ENCODE measurements around the gene UGT1A7.
A peak's percentile ranks its signal among the peaks of the same experiment; 100 is the strongest.

The UGT1A7 gene

DNA sequence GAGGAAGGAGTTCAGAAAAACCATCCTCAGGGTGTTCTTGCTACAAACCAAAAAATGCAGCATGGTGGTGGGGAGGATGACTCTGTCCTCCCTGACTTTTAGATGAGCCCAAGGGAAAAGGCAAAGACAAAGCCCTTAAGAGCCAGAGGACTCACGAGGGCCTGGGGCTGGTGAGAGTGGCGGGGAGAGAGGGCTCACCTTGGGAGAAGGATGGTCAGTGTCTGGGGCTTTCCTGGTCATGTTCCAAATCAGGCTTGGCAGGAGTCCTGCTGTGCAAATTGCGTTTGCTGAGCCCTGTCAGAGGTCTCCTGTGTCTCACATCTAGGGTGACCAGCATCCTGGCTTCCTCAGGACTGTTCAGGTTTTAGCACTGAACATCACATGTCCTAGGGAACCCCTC, 83.1 kb downstream of the UGT1A7 start:
- DNase-seq: no peak

DNA sequence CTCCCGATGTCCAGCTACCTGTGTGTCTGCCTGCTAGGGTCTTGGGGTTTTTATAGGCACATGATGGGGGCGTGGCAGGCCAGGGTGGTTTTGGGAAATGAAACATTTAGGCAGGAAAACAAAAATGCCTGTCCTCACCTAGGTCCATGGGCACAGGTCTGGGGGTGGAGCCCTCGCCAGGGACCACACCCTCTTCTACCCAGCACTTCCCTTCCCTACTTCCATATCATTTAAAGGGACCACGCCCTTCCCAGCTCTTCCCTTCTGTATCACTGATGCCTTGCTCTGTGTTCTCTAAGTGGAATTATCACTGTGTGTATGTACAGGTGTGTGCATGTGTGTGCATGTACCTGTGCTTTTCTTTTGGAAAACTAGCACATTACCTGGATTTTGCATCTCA, 84.7 kb downstream of the UGT1A7 start:
- no peak for DNase-seq

DNA sequence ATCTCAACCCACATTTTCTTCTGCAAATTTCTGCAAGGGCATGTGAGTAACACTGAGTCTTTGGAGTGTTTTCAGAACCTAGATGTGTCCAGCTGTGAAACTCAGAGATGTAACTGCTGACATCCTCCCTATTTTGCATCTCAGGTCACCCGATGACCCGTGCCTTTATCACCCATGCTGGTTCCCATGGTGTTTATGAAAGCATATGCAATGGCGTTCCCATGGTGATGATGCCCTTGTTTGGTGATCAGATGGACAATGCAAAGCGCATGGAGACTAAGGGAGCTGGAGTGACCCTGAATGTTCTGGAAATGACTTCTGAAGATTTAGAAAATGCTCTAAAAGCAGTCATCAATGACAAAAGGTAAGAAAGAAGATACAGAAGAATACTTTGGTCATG, 86.4 kb downstream of the UGT1A7 start:
- DNase-seq: no peak

DNA sequence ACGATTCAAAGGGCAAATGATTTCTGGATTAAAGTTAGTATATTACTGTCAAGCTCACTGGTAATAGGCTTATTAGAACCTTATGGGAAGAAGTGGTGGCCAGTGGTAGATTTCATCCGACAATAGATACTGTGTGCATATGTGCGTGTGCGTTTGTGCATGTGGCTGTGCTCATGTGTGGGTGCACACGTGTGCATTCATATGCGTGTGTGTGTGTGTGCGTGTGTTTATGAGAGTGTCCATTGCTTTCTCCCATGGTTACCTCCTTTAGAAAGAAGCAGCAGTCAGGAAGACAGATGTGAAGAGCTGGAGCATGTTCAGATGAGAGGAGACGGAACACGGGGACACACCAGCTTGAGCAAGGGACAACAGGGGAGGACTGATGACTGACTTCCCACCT, 87.6 kb downstream of the UGT1A7 start:
- DNase-seq: no peak

DNA sequence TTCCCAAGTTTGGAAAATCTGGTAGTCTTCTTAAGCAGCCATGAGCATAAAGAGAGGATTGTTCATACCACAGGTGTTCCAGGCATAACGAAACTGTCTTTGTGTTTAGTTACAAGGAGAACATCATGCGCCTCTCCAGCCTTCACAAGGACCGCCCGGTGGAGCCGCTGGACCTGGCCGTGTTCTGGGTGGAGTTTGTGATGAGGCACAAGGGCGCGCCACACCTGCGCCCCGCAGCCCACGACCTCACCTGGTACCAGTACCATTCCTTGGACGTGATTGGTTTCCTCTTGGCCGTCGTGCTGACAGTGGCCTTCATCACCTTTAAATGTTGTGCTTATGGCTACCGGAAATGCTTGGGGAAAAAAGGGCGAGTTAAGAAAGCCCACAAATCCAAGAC, 90.5 kb downstream of the UGT1A7 start:
- DNase-seq: no peak

DNA sequence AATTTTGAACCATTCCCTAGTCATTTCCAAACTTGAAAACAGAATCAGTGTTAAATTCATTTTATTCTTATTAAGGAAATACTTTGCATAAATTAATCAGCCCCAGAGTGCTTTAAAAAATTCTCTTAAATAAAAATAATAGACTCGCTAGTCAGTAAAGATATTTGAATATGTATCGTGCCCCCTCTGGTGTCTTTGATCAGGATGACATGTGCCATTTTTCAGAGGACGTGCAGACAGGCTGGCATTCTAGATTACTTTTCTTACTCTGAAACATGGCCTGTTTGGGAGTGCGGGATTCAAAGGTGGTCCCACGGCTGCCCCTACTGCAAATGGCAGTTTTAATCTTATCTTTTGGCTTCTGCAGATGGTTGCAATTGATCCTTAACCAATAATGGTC, 90.9 kb downstream of the UGT1A7 start:
- DNase-seq: no peak

DNA sequence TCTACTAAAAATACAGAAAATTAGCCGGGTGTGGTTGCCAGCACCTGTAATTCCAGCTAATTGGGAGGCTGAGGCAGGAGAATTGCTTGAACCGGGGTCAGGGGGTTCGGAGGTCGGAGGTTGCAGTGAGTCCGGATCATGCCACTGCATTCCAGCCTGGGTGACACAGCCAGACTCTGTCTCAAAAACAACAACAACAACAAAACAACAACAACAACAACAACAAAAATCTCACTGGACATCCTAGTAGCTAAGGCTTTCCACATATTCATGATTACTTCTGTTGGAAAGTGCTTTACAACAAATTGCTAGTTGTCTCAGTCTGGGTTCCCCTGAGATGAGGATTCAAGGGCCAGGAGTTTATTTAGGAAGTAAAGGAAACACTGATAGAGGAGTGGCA, 92.2 kb downstream of the UGT1A7 start:
- no peak for DNase-seq

DNA sequence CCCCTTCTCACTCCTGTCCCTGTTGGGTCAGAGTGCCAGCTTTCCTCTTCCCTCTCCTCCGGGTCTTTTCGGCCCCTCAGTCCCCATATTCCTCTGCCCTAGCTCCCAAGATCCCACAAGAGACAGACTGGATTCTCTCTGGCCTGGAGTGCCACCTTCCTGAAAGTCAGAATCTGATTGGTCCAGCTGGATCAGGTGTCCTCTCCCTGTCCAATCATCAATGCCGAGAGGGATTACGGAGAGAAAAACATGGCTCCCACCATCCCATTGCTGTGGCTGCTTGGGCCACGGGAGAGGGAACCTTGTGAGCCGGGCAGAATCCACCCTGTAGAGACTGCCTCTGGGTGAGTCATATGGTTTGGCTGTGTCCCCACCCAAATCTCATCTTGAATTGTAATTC, 93.7 kb downstream of the UGT1A7 start:
- DNase-seq: no peak

DNA sequence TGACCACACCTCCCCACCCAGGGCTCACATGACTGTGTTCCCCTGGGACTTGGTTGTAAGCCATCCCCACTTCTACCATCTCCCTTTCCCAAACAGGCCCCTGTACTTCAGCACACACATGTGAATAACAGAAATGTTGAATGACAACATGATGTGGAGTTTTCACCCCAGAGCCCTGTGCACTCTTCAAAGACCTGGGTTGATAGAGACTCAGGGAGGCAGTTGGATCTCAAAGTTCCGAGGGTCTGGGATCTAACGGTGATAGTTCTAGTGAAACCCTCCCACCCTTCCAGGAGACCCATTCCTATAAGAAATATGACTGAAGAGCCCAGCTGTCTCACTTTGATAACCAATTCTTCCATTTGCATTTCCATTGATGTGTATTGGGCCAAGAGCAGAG, 96.3 kb downstream of the UGT1A7 start, which contains the start of gene MROH2A:
Gene MROH2A, plus strand, starts transcription at position 301 of the 400 bp plus-strand sequence. CDS start 1,029 bp downstream, outside the sequence.
- DNase-seq: no peak

DNA sequence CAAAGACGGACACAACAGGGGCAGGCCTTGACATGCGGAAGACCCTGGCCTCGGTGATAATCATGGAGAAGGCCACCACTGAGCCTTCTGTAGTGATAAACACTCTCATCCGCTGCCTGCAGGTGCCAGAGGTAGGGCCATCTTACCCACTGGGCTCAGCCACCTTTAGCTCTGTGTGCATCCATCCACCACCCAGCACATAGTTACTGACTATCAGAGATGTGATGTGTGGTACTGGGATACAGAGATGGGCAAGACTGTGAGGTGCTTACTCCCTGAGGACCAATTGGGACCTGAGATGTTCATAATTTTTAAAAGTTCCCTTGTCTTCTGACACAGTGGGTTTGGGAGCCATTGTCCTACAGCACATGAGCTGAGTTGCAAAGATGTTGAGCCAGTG, 98.0 kb downstream of the UGT1A7 start:
- no peak for DNase-seq

DNA sequence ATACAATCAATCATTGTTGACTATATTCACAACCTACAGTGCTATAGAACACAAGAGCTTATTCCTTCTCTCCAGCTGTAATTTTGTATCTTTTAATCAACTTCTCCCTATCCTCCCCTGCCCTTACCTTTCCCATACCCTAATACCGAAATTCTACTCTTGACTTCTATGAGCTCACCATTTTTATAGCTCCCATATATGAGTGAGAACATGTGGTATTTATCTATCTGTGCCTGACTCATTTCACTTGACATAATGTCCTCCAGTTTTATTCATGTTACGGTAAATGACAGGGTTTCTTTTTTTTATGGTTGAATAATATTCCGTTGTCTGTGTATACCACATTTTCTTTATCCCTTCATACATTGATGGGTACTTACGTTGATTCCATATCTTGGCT, 99.1 kb downstream of the UGT1A7 start:
- no peak for DNase-seq

DNA sequence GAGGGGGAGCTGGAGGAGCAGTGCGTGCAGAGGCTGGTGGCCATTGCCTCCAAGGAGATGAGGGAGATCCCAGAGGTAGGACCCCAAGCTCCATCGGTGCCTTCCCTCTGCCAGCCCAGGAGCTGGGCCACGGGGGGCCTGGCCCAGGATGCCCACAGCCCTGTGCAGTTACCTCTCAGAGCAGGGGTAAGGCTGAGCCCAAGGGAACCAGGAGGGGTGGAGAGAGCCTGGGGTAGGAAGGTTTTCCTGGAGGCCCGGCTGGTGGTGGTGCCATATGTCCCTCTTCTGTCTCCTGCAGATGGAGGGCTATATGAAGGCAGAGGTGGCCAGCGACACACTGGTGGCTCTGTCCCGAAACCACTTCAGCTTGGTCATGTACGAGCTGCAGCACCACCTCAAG, 107.9 kb downstream of the UGT1A7 start:
- no peak for DNase-seq

DNA sequence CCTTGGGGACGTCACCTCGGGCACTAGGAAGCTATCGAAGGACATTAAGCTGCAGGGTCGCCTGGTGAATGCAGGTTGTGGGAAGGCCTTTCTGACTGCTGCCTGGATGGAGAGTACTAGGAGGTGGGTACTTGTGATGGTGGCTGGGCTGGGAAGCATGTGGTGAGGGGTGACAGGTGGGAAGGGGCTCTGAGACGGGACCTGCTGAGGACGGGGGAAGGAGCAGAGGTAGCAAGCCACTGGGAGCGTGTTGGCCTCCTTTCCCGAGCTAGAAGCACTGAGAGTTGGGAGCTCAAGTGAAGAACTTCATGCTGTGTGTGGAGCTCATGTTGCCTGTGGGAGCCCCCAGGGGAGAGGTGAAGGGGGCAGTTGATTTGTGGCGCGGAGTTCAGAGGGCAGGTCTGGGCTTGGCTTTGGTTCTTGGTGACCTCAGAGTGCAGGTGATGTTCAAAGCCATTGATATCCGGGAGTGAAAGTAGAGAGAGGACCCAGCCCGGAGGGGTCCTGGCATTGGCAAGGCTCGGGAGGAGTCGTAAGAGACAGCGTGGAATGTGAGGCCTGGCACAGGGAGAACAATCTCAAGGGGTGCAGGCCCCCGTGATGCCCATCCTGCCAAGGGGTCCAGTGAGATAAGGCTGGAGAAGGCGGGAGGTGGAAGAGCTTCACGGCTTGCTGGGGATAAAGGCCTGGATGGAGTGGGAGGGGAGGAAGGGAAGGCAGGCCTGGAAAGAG, 109.6 kb downstream of the UGT1A7 start:
- DNase-seq: no peak

DNA sequence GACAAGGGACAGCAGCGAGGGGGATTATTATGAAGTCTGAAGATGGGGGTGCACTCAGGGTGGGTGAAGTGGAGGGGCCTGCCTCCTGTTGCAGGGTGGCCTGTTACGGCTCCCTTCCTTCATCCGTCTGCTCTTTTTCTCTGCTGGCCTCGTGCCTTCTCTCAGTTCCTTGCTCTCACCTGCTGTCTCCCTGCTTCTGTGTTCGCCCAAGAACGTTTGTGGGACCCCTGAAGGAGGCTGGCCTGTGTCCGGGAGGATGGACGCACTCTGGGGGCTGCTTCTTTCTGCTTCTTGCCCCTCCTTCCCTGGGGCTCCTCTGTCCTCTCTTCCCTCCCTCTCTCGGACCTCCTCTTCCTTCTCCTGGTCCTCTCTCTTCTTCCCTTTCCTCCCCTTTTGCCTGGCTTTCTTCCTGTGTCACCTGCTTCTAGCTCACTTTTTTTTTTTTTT, 110.2 kb downstream of the UGT1A7 start:
- DNase-seq: no peak

DNA sequence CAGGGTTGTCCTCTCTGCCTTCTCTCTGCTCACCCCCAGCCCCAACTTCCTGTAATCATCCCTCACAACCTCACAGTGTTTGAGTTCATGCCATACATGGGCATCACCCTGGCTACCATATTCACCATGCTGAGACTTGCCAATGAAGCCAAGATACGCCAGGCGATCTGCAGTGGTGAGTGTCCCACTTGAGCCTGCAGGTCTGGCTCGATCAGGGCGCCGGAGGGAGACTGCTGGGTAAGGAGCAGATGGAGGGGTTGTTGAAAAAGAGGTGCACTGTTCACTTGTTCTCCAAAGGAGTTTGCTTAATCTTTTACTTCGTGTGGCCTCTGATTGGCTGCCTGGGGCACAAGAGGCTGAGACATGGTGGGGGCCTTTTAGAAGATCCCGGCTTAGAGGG, 111.0 kb downstream of the UGT1A7 start:
- DNase-seq: no peak

DNA sequence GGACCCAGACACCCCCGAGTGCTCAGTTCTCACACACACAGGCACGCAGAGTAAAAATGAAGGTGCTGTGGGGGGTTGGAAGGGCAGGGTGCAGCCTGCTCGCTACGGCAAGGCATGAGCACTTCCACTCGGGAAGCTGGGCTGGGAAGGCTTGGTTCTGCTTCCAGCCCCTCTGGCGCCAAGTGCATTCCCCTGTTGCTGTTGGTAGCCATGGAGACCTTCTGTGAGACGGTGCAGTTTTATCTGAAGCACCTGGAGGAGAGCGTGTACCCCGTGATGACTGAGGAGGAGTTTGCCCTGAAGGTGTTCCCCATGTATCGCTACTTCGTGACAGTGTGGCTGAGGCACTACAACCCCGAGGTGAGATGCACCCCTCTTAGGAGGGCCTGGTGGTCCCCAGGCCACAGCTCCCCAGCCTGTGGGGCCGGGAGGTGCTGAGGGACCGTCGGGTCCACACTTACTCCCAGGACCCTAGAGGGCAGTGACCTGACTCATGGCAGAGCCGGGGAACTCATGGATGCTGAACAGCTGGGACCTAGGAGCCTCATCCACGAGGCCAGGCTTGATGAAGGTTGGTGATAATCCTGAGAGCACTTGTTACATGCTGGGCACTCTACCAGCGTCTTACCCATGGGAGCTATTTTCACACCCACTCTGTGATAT, 111.9 kb downstream of the UGT1A7 start:
- DNase-seq: no peak

DNA sequence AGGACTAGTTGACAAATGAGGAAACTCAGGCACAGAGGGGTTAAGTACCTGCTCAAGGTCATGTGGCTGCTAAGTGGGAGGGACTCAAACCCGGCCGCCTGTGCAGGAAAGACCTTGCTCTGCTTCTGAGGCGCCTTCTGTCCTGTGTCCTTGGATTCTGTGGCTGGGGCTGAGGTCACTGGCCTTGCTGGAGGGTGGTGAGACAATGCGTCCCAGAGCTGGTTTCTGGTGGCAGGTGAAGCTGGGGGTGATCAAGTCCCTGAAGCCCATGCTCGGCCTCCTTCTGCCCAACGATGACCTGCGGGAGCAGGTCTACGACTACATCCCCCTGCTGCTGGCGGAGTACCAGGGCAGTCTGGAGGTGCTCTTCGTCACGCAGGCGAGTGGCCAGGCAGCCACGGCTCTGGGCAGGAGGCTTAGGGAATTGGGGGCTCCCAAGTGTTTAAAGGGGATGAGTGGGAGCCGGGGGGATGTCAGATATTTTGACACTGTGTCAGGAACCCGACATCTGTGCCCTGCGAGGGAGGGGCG, 112.5 kb downstream of the UGT1A7 start:
- DNase-seq: no peak

DNA sequence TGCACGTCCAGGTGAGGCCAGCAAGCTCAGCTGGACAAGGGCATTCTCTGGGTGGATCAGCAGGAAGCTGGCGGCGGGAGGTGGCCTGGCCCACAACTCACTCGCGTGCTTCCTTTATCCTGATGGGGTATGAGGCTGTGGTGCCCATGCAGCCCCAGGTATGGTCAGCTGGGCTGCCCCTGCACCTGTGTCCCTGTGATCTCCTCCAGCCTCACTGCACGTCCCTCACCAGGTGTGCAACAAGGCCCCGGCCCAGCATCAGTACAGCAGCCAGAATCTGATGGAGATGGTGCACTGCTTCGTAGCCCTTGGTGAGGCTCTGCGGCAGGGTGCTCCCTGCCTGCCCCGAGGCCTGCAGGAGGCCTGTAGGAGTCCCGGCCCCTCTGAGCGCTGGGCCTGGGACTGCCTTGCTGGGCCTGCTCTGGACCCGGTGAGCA, 114.1 kb downstream of the UGT1A7 start:
- DNase-seq: no peak

DNA sequence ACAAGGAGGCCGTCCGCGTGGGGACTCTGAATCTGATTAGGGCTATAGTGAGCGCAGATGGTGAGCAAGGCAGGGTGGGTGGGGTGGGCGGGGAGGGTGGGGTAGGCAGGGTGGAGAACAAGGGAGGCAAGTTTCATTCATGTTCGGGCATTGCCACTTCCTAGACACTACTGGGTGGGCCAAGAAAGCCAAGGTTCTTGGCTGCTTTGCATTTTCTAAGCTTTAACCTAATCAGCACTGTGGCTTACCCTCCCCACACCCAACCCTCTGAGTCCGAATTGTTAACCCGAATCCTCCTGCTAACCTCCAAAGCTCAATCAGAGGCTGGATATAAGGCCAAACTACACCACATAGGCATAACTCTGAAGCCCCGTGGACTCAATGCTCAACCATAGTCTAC, 114.6 kb downstream of the UGT1A7 start:
- no peak for DNase-seq

DNA sequence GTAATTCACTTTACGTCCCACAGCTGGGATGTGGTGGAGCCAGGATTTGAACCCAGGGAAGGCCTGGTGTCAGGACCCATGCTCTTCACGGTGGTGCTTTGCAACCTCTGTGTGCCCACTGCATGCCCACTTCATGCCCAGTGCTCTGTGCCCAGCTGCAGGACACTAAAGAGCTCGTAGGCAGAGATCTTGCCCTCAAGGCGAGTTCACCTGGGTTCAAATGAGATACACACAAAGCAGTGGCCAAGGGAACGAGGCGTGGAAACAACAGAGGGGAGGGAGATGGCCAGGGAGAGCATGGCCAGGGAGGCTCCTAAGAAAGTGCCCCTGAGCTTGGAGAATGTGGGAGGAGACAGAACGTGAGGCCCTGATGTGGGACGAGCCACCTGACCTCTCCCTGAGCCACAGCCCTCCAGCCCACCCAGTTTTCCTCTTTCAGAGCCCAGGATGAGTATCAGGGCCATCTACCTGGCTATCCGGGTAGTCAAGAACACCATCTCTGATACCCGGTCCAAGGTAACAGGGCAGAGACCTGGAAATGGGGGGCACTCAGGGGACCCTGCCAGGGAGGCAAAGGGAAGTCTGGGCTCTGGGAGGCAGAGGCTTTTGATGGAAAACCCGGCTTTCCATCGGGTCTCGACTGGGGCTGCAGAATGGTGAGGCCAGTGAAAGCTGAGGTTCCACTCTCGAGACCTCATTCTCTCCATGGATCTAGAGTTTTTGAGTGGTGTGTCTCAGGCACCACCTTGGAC, 116.8 kb downstream of the UGT1A7 start:
- DNase-seq: no peak

DNA sequence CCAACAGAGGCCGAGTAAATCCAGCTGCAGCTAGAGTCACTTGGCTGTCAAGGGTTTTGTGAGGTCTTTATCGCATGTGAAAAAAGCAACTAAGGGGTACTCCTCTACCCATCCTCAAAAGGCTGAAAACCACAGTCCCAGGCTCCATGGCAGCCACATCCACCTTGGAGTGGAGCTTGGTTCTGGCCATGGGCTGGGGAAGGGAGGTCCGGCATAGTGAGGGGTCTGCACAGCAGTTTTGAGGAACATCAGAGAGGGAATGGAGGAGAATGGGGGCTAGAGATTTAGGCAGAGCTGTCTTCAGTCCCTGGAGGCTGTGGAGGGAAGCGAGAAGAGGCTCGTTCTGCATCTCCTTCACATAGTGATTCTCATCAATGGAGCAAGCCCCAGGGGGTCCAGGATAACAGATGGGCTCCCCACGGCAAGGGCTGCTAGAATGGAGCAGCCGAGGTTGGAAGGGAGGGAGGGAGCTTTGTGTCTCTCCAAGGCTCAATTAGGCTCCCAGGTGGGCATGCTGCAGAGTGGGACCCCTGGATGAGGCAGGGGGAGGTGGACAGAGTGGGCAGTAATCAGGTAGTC, 117.5 kb downstream of the UGT1A7 start:
- peak; percentile 15 for DNase-seq

DNA sequence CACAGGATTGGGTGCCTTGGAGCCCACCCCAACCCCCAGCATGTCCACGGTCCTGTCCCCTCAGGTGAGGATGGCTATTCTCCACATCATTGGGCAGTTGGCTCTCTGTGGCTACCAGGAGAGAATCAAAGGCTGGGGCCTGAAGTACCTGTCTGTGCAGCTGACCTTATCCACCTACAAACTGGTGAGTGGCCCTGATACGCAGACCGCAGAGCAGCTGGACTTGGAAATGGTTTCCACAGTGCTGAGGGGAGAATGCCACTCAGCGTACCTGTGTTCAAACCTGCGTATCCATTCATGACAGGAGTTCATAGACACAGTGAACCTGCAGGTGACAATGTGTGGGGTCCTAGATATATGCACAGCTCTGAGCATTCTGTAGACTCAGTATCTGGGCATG, 118.0 kb downstream of the UGT1A7 start:
- no peak for DNase-seq

DNA sequence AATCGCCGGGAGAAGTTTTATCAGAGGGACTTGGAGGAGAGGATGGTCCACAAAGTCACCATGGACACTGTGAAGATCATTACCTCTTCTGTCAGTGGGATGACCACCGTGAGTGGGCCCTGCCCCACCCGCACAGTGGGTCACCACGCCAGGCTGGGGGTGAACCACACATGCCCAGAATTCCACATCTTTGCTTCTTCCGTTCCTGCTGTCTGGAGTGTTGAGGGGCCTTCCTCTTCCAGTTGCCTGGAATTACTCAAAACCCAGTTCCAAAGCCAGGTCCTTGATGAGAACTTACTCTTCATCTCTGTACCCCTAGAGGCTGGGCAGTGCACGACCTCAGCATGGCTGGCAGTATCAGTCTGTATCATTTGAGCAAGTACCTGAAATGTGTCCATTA, 118.5 kb downstream of the UGT1A7 start:
- no peak for DNase-seq

Data from NCI-H2171 (cell line).